ENCODE results near the gene KIDINS220.

DNA sequence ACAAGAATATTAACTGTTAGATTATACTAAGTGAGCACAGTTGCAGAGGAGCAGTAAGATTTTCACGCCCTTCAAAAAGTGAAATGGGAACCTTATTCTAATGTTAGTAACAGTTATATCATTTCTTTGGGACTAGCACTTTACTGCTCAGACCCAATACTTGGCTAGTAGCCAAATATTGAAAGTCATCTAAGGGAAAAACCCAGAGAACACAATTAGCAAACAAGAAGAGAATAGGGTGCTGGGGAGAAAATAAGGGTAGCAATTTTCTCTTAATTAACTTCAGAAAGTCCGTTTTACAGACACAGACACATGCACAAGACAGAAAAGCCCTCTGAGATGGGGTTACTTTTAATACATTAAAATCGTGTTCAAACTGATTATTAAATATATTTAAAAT is 83.8 kb downstream of the KIDINS220 start:
- TF ChIP-seq, protein P1, sequence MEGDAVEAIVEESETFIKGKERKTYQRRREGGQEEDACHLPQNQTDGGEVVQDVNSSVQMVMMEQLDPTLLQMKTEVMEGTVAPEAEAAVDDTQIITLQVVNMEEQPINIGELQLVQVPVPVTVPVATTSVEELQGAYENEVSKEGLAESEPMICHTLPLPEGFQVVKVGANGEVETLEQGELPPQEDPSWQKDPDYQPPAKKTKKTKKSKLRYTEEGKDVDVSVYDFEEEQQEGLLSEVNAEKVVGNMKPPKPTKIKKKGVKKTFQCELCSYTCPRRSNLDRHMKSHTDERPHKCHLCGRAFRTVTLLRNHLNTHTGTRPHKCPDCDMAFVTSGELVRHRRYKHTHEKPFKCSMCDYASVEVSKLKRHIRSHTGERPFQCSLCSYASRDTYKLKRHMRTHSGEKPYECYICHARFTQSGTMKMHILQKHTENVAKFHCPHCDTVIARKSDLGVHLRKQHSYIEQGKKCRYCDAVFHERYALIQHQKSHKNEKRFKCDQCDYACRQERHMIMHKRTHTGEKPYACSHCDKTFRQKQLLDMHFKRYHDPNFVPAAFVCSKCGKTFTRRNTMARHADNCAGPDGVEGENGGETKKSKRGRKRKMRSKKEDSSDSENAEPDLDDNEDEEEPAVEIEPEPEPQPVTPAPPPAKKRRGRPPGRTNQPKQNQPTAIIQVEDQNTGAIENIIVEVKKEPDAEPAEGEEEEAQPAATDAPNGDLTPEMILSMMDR (conservative IDR thresholded peaks at IDR 0.05; ENCODE audit: low read depth in 2 of 2), result no peak
- TF ChIP-seq, protein P2, sequence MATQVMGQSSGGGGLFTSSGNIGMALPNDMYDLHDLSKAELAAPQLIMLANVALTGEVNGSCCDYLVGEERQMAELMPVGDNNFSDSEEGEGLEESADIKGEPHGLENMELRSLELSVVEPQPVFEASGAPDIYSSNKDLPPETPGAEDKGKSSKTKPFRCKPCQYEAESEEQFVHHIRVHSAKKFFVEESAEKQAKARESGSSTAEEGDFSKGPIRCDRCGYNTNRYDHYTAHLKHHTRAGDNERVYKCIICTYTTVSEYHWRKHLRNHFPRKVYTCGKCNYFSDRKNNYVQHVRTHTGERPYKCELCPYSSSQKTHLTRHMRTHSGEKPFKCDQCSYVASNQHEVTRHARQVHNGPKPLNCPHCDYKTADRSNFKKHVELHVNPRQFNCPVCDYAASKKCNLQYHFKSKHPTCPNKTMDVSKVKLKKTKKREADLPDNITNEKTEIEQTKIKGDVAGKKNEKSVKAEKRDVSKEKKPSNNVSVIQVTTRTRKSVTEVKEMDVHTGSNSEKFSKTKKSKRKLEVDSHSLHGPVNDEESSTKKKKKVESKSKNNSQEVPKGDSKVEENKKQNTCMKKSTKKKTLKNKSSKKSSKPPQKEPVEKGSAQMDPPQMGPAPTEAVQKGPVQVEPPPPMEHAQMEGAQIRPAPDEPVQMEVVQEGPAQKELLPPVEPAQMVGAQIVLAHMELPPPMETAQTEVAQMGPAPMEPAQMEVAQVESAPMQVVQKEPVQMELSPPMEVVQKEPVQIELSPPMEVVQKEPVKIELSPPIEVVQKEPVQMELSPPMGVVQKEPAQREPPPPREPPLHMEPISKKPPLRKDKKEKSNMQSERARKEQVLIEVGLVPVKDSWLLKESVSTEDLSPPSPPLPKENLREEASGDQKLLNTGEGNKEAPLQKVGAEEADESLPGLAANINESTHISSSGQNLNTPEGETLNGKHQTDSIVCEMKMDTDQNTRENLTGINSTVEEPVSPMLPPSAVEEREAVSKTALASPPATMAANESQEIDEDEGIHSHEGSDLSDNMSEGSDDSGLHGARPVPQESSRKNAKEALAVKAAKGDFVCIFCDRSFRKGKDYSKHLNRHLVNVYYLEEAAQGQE (IDR thresholded peaks at IDR 0.05; ENCODE audit: unreplicated experiment), result no peak
- no peak for TF ChIP-seq EZH2phosphoT487 (IDR thresholded peaks at IDR 0.05; ENCODE audit: unreplicated experiment)

Measured in GM23338 (cell line).